Measurements from ENCODE around the gene SLC46A2. TPM values are rescaled to one million over a fixed set of nuclear protein-coding genes. Genes with fewer than 3 reads are reported as not detected.

The SLC46A2 gene
- total RNA-seq, 2 donors from 2014 or later = not detected

DNA sequence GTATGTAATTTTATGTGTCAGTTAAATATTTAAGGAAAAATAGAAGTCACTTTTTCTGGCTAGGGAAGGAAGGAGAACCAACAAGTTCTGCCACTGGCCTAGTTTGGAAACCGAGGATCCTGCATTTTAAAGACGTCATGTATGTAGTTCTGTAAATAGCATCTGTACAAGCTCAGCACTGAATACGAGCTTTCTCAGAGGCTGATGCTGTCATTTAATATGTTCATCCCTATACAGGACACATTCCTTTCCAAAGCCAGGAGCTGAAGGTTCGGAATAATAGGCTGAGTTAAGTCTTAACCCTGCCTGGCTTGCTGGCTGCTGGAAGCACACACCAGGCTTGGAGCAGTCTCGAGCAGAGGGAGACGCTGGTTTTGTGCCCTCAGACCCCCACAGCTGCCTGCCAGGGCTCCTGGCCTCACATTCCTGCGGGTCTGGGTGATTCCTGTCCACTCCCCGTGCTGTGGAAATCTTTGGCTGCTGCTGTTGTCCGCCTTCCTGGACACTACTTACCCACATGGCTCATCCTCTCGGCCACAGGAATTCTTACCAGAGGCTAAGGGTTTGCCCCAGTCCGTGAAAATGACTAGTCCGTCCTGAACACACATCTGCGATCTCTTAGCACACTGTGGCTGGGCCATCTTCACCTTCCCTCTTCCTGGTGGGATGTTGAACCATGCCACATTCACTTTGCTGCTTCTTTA, 36.6 kb downstream of the SLC46A2 start:
- H3K4me3 ChIP-seq (ENCODE audit: low read length) = no peak overlapping the region
- TF ChIP-seq, protein P1, sequence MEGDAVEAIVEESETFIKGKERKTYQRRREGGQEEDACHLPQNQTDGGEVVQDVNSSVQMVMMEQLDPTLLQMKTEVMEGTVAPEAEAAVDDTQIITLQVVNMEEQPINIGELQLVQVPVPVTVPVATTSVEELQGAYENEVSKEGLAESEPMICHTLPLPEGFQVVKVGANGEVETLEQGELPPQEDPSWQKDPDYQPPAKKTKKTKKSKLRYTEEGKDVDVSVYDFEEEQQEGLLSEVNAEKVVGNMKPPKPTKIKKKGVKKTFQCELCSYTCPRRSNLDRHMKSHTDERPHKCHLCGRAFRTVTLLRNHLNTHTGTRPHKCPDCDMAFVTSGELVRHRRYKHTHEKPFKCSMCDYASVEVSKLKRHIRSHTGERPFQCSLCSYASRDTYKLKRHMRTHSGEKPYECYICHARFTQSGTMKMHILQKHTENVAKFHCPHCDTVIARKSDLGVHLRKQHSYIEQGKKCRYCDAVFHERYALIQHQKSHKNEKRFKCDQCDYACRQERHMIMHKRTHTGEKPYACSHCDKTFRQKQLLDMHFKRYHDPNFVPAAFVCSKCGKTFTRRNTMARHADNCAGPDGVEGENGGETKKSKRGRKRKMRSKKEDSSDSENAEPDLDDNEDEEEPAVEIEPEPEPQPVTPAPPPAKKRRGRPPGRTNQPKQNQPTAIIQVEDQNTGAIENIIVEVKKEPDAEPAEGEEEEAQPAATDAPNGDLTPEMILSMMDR (conservative IDR thresholded peaks at IDR 0.05) = no peak
- H3K9me3 ChIP-seq (ENCODE audit: control insufficient read depth, low read length) = no peaks in the 10 kb centered on the region
- no peaks in the 10 kb centered on the region for H3K27me3 ChIP-seq (ENCODE audit: control insufficient read depth, insufficient read depth, low read length, poor library complexity, severe bottlenecking)
- H3K9me3 Mint-ChIP-seq = no peaks in the 10 kb centered on the region
- H3K27me3 Mint-ChIP-seq (ENCODE audit: insufficient read depth) = no peaks in the 10 kb centered on the region
- peaks cover 15% of the 10 kb centered on the region for H3K4me1 Mint-ChIP-seq
- no peaks in the 10 kb centered on the region for H3K4me1 ChIP-seq (ENCODE audit: control insufficient read depth, insufficient read depth, low read length)
- peaks cover 23% of the 10 kb centered on the region for H3K36me3 Mint-ChIP-seq (ENCODE audit: low read depth)
- H3K27ac ChIP-seq (ENCODE audit: low read depth, low read length) = no peak overlapping the region
- no peak overlapping the region for H3K27ac Mint-ChIP-seq
- WGBS, 2 experiments (ENCODE audit: insufficient coverage in 1 of 2, insufficient read length in 1 of 2) = 88 to 93% methylated on average over 13 of the region's 13 CpGs
- no peak overlapping the region for H3K4me3 Mint-ChIP-seq
- peaks cover 6% of the 10 kb centered on the region for H3K36me3 ChIP-seq (ENCODE audit: control insufficient read depth, insufficient read depth, low read length)
- no peak overlapping the region for H3K9ac ChIP-seq (ENCODE audit: extremely low read depth, low read length, poor library complexity, severe bottlenecking)
- no peak for DNase-seq

DNA sequence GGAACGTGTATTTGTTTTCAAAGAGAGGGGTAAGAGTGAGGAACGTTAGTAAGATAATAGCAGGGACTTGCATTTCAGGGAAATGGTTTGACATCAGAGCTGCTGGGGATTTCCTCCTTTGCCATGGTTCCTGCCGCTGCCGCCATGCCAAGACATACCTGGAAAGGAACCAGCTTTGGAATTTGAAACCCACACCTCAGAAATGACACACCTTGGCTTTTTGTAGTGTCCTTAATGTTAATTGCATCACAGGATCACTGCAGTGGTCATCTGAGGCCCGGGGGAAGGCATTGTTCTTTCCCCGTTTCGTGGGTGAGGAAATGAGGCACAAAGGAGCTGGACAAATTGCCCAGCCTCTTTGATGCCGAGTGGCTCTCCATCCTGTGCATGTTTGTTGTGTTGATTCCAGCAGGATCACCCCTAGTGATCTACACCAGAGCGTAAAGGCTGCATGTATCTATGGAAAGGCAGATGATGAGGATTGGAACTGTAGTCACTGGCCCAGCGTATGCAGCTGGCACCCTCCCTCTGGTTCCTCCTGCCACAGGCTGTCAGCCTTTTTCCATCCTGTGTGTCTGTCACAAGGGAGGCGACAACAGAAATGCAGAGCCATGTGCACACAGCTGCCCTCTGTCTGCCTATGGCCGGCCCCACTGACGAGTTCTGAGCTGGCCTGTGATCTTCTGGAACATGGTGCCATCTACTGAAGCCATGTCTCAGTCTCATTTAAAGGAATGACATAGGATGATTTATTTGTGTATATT, 37.8 kb downstream of the SLC46A2 start:
- H3K27me3 ChIP-seq (ENCODE audit: control insufficient read depth, insufficient read depth, low read length, poor library complexity, severe bottlenecking) = no peaks in the 10 kb centered on the region
- H3K9me3 ChIP-seq (ENCODE audit: control insufficient read depth, low read length) = no peaks in the 10 kb centered on the region
- H3K9ac ChIP-seq (ENCODE audit: extremely low read depth, low read length, poor library complexity, severe bottlenecking) = no peak overlapping the region
- no peak overlapping the region for H3K4me3 ChIP-seq (ENCODE audit: low read length)
- H3K4me1 Mint-ChIP-seq = peaks cover 21% of the 10 kb centered on the region
- H3K4me1 ChIP-seq (ENCODE audit: control insufficient read depth, insufficient read depth, low read length) = peaks cover 6% of the 10 kb centered on the region
- DNase-seq = no peak
- TF ChIP-seq, protein P1 (conservative IDR thresholded peaks at IDR 0.05) = no peak
- H3K27ac ChIP-seq (ENCODE audit: low read depth, low read length) = no peak overlapping the region
- H3K36me3 ChIP-seq (ENCODE audit: control insufficient read depth, insufficient read depth, low read length) = peaks cover 6% of the 10 kb centered on the region
- H3K4me3 Mint-ChIP-seq = no peak overlapping the region
- no peak overlapping the region for H3K27ac Mint-ChIP-seq
- 81 to 84% methylated on average over 6 to 13 of the region's 13 CpGs for WGBS, 2 experiments (ENCODE audit: insufficient coverage in 1 of 2, insufficient read length in 1 of 2)
- H3K36me3 Mint-ChIP-seq (ENCODE audit: low read depth) = peaks cover 23% of the 10 kb centered on the region
- H3K27me3 Mint-ChIP-seq (ENCODE audit: insufficient read depth) = no peaks in the 10 kb centered on the region
- H3K9me3 Mint-ChIP-seq = no peaks in the 10 kb centered on the region

DNA sequence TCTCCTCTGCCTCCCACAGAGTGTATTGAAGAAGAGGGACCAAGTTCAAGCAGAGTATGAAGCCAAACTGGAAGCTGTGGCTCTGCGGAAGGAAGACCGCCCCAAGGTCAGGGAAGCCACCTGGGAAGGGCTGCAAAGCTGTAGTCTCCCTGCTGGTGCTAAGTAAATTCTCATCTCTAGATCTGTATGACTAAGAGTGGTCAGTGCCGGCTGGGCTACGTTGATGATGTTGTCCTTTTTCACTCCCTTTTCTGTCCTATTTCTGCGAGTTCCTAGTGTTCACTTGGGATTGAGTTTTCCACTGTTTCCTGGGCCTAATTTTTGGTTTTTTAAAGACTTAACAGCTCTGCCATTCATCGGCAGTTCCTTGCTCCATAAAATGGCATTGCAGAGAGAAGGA, 39.8 kb downstream of the SLC46A2 start:
- Histone ChIP-seq H3K36me3 (ENCODE audit: control insufficient read depth, insufficient read depth, low read length) (peaks cover 6% of the 10 kb centered on the region), H3K27me3 (ENCODE audit: control insufficient read depth, insufficient read depth, low read length, poor library complexity, severe bottlenecking) (no peaks in the 10 kb centered on the region), H3K9ac (ENCODE audit: extremely low read depth, low read length, poor library complexity, severe bottlenecking) (no peak overlapping the region), H3K4me3 (ENCODE audit: low read length) (no peak overlapping the region), H3K4me1 (ENCODE audit: control insufficient read depth, insufficient read depth, low read length) (peaks cover 6% of the 10 kb centered on the region), H3K27ac (ENCODE audit: low read depth, low read length) (no peak overlapping the region), H3K9me3 (ENCODE audit: control insufficient read depth, low read length) (no peaks in the 10 kb centered on the region)
- Mint-ChIP-seq H3K4me3 (no peak overlapping the region), H3K4me1 (peaks cover 21% of the 10 kb centered on the region), H3K36me3 (ENCODE audit: low read depth) (peaks cover 23% of the 10 kb centered on the region), H3K27ac (no peak overlapping the region), H3K9me3 (no peaks in the 10 kb centered on the region), H3K27me3 (ENCODE audit: insufficient read depth) (no peaks in the 10 kb centered on the region)
- TF ChIP-seq, protein P1 (conservative IDR thresholded peaks at IDR 0.05) = no peak
- no peak for DNase-seq
- WGBS, 2 experiments (ENCODE audit: insufficient coverage in 1 of 2, insufficient read length in 1 of 2) = 92% methylated on average over 6 of the region's 6 CpGs
